ENCODE measurements around the gene THNSL1. TPM values are rescaled to one million over a fixed set of nuclear protein-coding genes. Genes with fewer than 3 reads are reported as not detected.

The THNSL1 gene
- polyA plus RNA-seq, 1 of the 3 experiments (the other 2 are of a cell fraction) = 1.3 TPM

GRCh38 chr10:25050402-25050801, 34.0 kb downstream of the THNSL1 start:
- H3K36me3 ChIP-seq (replicated peaks in 1 of 2; ENCODE audit: control insufficient read depth in 1 of 2, insufficient read depth in 2 of 2, low read length in 1 of 2) = no peaks in the 10 kb centered on the region
- H3F3A ChIP-seq (replicated peaks; ENCODE audit: insufficient read depth) = no peaks in the 10 kb centered on the region

More at GRCh38 chr10:25050402-25050801, 34.0 kb downstream of the THNSL1 start:
- H3K9me2 ChIP-seq = no peaks in the 10 kb centered on the region
- TF ChIP-seq REST (IDR thresholded peaks at IDR 0.05; ENCODE audit: low read depth, low read length) (no peak), JUND (IDR thresholded peaks at IDR 0.05) (no peak), RFX5 (IDR thresholded peaks at IDR 0.05; ENCODE audit: low read length) (no peak), GABPA (IDR thresholded peaks at IDR 0.05; ENCODE audit: low read depth) (no peak), FOSL2 (IDR thresholded peaks at IDR 0.05; ENCODE audit: borderline replicate concordance, low read depth) (no peak), CHD2 (IDR thresholded peaks at IDR 0.05; ENCODE audit: low read length, partially characterized antibody) (no peak), MEF2A (IDR thresholded peaks at IDR 0.05; ENCODE audit: borderline replicate concordance, low read depth) (no peak), TCF12 (IDR thresholded peaks at IDR 0.05) (no peak), NRF1 (IDR thresholded peaks at IDR 0.05; ENCODE audit: low read depth, low read length) (no peak), SMC3 (IDR thresholded peaks at IDR 0.05; ENCODE audit: low read depth, low read length) (no peak), ZBTB33 (IDR thresholded peaks at IDR 0.05; ENCODE audit: borderline replicate concordance, low read depth) (no peak), ELF1 (IDR thresholded peaks at IDR 0.05) (no peak)
- no peaks in the 10 kb centered on the region for H4K20me1 ChIP-seq (ENCODE audit: insufficient read depth)
- no peaks in the 10 kb centered on the region for H3K9me3 ChIP-seq
- no peak overlapping the region for H3K9ac ChIP-seq
- no peaks in the 10 kb centered on the region for H3K27me3 ChIP-seq (ENCODE audit: insufficient read depth)
- ChIA-PET CTCF (interaction anchor here (1.1 kb wide), 1 partner anchor 12 kb away, joined by 3 read pairs; no protein-coding TSS in a partner anchor), POLR2A (no interaction called here)
- H3K4me1 ChIP-seq (ENCODE audit: control insufficient read depth in 1 of 2, insufficient read depth in 2 of 2, low read depth in 1 of 2, low read length in 1 of 2) = no peaks in the 10 kb centered on the region
- no peaks in the 10 kb centered on the region for H3K79me2 ChIP-seq (ENCODE audit: insufficient read depth)
- H3K27ac ChIP-seq (ENCODE audit: low read depth in 2 of 2, low read length in 1 of 2) = no peak overlapping the region
- WGBS (ENCODE audit: low lambda C conversion rate) = 68% methylated on average over 9 of the region's 9 CpGs
- DNase-seq = no peak
- no peak overlapping the region for H2AFZ ChIP-seq (ENCODE audit: low read depth)
- H3K4me2 ChIP-seq = no peak overlapping the region
- H3K4me3 ChIP-seq (ENCODE audit: low read depth in 2 of 2, low read length in 1 of 2) = no peak overlapping the region

Measured in SK-N-SH (cell line).